DMS153 treated with DMSO at 0.1 percent for 48 hours (cell line): Measurements from ENCODE around the gene CDHR2.
"Not testable (repeated sequence)": the region's sequence is repeated elsewhere in the genome, so short reads cannot be mapped to it uniquely, and the experiment has no call there.

Source experiments
- DNase-seq: peaks from one replicate; lab custom pipeline; 2025; ENCODE audit not compliant: unreplicated experiment; lab: John Stamatoyannopoulos, UW

Gene CDHR2

DNA sequence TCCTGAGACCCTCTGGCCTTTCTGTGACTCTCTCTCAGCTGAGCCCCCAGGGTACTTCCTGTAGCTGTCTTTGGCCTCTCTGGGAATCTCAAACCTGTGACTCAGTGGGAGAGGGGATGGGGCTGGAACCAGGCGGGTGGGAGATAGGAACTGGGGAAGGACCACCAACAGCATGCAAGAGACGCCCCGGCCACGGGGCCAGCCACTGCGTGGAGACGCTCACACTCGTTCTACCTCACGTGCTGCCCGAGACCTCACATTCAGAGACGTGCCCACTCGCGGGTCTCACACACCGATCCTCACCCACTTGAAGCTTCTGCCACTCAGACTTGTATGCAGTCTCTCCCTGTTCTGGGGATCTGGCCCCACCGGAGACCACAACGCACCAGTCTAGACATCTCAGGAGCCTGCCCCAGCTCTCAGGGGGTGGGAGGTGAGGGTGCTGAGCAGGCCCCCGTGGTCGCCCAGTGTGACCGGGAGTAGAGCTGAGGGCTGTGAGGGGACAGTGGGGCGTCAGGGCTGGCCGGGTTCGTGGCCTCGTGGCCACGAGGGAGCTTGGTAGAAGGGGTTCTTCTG, 47.0 kb downstream of the CDHR2 start:
- DNase-seq, result no peak

DNA sequence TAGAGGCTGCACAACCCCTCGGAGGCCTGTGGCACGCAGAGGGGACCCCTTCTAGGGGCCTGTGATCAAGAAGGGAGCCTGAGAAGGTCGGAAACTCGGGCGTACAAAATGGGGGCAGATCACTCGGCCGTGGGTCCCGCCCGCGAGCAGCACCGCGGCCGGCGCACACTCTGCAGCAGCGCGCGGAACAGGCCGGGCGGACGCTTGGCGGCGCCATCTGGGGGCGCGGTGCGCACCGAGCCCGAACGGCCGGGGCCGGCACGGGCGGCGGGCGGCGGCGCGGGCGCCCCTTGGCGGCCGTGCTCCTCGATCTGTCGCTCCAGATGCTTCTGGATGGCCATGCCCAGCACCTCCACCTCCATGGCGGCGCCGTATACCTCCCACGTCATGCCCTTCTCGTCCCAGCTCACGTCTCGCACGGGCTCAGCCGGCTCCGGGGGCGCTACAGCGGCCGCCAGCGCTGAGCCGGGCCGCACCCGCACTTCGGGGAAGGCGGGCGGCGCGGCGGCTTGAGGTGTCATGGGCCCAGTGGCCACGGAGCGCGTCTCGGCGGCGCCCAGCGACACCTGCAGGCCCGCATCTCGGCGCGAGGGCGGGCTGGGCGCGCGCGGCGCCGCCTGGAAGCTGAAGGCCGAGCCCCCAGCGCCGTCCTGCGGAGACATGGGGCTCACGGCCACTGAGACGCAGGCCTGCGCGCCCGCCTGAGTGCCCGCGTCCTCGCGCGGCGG, 47.7 kb downstream of the CDHR2 start:
- no peak for DNase-seq

DNA sequence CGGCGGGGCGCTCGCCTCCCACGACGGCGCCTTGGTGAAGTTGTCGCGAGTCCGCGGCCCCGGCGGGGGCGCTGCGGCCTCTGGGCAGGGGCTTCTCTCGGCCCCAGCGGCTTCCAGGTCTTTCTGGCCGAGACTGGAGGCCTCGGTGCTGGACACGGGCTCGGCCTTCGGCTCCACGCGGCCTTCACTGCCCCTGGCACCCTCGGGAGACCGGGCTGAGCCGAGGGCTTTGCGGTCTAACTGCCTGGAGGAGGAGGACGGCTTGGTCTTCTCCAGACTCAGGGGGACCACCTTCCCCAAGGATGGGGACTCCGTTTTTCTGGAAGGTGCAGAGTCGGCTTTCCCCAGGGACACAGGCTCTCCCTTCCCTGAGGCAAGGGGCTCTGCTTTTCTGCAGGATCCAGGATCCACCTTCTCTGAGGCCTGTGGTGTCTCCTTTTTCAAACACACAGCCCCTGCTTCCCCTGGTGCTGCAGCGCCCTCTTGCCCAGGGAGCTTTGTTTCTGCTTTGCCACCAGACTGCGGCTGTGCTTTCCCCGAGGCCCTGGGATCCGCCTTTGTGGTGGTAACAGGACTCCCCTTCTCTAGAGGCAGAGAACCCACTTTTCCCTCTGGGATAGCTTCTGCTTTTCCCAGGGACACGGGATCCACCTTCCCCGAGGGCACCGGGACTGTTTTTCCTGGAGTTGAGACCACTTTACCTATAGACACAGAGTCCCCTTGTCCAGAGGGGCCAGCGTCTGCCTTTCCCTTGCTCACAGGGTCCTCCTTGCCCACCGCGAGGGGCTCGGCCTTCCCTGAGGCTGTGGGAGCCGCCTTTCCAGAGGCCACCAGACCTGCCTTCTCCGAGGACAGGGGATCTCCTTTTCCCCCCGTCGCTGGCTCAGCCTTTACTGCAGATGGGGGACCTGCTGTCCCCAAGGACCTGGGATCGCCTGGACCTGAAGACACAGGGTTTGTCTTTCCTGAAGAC, 48.6 kb downstream of the CDHR2 start:
- DNase-seq, result no peak

DNA sequence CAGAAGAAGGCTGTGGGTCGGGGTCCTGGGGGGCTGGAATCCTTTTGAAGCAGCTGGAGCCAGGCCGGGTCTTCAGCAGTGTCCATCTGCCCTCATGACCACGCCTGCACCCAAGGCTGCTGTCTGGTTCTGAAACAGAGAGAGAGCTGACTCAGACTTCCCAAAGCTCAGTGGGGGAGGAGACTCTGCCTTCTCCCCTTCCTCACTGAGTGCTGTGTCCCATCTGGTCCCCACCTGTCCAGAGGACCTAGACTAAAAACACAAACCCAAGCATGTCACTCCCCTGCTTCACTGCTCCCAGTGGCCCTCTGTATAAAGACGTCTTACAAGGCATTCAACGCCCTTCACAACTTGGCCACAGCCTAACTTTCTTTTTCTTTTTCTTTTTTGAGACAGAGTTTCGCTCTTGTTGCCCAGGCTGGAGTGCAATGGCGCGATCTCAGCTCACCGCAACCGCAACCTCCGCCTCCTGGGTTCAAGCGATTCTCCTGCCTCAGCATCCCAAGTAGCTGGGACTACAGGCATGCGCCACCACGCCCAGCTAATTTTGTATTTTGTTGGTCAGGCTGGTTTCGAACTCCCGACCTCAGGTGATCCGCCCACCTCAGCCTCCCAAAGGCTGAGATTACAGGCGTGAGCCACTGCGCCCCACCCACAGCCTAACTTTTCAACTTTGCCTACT, 50.7 kb downstream of the CDHR2 start:
- not testable (repeated sequence) for DNase-seq

DNA sequence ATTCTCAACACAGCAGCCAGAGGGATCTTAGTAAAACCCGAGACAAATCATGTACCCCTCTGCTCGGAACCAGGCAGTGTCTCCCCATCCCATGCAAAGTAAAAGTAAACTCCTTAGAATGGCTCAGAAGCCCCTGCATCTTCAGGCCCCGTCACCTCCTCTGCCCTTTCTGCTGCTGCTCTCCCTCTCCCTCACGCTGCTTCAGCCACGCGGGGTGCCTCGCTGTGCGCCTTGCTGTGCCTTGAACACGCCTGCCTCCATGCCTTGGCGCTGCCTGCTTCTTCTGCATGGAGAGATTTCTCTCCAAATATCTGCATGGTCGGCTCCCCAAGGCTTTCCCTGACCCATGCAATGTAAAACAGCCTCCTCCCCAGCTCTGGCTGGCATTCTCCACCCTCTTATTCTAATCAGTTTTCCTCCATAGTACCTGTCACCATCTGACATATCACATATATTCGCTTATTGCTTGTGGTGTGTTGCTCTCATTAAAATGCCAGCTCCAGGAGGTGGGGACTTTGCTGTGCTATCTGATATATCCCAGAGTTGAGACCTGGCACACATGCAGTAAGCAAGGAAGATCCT, 52.9 kb downstream of the CDHR2 start:
- no peak for DNase-seq

DNA sequence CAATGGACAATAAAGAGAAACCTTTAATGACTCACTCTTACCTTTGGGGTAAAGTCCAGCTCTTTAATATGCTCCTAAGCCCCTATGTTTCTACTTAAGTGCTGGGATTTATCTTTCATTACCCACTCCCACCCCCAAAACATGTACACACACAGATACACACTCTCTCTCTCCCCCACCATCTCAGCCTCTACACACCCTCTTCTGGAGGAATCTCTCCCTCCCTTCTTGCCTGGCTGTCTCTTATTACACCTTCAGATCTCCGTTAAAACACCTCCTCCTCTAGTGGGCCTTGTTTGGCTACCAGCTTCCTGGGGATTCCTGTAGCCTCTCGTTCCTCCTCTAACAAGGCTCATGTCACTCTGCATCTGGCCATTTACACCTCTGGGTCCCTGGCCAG, 53.9 kb downstream of the CDHR2 start:
- DNase-seq, result no peak

DNA sequence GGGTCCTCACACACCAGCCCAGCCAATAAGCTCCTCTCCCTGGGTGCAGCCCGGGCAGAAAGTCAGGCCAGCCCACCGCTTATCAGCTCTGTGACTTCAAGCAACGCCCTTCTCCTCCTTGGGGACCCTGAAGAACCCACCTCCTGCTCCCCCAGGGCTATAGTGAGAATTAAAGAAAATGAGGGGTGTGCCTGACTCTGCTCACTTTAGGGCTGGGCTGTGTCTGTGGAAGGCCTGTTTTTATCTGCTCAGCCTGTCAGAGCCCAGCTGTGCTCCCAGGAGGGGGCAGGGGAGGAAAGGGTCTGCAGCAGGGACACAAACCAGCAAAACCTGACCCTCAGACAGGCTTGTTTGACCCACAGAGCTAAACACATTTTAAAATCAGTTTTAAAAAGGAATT, 56.9 kb downstream of the CDHR2 start:
- no peak for DNase-seq

DNA sequence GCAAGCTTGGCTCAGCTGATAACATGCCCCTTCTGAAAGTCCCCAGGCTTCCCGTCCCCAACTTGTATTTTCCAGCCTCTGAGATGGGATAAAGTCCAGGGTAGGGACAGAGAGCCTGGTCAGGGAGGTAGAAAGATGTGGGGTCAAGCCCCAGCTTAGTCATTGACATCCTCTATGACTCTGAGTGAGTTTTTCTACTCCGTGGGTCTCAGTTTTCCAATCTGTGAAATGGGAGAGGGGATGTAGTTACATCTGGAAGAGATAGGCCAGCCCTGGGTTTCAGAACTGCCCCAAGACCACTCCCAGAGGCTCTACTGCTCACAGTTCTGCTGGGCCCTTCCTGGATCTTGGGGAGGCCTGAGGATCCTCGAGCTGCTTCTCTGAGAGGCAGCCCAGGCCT, 57.7 kb downstream of the CDHR2 start:
- no peak for DNase-seq

DNA sequence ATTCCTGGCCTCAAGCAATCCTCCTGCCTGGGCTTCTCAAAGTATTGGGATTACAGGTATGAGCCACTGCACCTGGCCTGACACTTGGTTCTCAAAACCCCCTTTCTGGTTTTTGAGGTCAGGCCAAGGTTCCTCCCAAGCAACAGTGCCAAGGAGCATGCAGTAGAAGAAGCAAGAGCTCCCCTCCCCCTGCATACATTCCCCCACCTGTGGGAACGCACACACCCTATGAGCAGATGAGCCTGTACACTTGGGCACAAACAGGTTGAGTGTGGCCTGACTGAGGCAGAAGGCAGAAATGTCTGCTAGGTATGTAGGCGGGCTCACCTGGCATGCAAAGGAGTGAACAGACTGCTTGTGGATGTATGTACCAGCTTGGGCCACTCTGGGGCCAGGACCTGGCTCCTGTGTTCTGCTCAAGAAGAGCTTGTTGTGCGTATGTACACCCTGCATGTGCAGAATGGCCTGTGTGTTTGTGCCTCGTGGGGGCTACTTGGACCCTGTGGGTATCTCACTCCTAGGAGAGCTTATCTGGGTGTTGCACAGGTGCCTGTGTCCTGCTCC, 59.1 kb downstream of the CDHR2 start:
- DNase-seq, result no peak

DNA sequence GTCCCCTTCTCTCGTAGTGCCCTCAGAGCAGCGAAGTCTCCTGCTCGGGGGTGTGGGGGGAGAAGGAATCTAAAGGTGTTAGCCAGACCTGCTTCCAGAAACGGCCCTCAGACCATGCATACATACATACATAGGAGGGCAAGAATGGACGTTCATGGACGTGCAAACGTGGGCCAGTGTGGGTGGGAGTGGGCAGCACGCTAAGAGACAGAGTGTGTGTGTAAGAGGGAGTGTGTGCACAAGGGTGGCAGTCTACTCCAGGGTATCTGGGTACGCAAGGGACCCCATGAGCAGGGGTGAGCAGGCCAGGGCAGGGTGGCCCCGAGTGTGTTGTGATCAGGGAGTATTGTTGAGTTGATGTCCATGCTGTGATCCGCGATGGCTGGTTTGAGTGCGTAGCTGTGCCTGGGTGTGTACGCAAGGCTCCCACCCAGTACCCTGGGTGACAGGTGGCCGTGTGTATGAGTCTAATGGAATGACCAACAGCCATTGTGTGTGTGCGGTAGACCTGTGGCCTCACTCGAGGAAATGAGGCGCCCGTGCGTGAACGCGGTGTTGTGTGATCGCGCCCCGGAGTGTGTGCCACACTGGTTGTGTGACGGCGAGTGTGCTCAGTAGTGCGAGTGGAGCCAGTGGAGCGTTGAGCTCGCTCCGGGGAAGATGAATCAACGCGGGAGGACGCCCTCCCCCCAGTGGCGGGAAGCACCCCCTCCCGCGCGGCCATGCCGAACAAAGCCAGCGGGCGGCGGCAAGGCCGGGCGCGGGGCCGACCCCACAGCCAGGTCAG, 60.0 kb downstream of the CDHR2 start:
- DNase-seq, result no peak

DNA sequence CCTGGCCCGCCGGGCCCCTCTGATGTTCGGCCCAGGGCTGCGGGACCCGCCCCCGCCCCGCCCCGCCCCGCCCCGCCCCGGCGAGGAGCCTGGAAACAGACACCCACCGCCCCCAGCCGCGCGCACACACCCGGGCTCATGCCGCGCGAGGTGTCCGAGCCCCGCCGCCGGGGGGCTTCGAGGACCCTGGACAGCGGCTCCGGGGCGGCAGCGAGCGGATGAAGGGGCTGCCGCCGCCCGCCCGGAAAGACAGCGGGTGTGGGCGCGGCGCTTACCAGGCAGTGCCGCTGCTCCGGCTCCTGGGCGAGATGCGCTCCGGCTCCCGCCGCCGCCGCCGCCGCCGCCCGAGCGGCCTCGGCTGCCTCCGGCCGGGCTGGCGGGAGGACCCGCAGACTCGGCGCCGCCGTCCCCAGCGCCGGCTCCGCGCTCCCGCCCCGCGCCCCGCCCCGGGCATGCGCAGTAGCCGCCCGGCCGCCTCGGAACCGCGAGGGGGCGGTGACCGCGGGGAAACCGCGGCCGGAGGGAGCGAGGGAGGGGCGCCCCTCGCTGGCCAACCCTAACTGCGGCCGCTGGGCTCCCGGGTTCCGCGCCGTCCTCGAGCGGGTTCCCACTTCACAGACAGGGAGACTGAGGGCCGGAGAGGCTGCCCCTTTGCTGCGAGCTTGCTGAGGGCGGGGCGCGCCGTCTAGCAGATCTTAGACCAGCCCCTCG, 60.7 kb downstream of the CDHR2 start, which contains the start of gene GPRIN1:
Gene GPRIN1, minus strand, starts transcription at position 433 of the 711 bp plus-strand sequence. CDS start 10,322 bp downstream, outside the sequence.
- no peak for DNase-seq

DNA sequence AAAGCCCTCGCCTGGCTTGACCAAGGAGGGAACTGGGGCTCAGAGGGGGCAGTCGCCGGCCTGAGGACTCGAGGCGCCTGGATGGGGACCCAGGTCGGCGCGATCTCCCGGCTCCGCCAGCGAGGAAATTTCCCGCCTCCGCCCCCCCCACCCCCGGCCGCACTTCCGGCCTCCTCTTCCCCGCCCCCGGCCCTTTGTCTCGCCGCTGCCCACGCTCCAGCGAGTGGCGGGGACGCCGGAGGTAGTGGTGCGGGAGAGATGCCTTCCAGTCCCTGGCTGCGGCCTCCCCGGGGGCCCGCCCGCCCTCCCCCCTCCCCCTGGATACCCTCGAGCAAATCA, 61.3 kb downstream of the CDHR2 start:
- DNase-seq, result no peak

DNA sequence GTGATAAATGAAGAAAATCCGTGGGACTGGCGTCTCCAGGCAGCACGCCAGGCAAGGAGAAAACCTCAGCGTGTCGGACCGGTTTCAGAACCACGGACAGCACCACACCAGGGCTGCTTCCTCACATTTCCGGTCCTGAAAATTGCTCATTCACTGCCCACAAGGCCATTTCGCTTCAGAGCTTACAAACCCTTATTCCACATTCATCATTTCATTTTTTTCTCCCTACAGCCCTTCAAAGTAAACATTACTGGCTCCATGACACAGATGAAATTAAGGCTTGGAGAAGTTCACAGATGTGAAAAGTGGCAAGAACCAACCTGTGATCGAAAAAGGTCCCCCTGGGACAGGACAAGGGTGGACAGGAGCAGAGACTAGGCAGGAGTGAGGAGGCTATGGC, 62.3 kb downstream of the CDHR2 start:
- DNase-seq, result no peak

DNA sequence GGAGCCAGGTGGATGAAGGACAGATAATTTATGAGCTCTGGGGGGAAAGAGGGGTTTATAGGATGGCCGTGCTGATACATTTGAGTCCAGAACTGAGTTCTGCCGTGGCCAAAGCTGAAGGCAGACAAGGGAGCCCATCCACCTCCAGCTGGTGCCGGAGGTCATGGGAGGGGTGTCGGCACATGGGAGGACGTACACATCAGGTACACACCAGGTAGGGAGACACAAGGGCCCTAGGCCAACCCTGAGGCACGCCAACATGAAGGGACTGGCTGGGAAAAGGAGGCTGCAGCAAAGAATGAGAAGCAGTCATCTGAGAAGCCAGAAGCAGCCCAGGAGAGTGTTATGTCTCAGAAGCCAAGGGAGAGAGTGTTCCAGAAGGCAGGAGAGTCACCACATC, 62.9 kb downstream of the CDHR2 start:
- no peak for DNase-seq

DNA sequence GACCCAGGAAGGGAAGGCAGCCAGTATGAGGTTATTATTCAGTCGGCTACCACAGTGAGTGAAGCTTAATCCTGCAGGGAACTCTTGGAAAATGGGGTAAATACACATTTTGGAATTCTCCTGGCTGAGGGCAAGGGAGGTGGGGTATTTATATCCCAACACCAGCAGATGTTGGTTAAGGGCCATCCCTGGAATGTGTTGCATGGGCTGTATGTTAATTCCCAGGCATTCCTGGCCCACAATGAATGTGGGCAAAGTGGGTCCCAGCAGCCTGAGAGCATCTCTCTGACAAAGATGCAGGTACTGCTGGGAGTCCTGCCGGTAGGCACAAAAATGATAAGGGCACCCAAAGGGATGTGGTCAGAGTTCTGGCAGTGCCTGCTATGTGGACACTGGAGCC, 63.7 kb downstream of the CDHR2 start:
- DNase-seq, result no peak

DNA sequence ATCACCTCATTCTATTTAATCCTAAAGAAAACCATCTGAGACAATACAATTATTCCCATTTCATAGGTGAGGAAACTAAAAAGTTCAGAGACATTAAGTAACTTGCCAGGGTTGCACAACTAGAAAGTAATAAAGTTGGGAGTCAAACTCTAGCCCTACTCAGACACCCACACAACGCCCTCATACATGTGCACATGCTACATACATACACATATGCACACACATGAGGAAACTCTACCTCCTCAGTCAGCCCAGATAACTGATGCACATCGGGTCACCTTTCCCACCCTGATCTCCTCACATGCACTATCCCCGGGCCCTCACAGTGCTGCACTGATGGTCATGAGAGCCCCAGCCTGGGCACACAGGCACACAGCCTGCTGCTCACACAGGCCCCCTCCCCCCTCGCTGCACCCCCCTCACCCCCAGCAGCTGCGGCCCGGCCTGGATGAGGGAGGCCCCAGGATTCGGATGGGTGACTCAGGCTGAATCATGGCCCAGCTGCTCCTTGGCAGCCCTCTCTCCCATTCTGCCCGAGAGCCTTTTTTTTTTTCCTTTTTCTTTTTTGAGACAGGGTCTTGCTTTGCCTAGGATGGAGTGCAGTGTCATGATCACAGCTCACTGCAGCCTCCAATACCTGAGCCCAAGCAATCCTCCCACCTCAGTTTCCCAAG, 65.8 kb downstream of the CDHR2 start:
- no peak for DNase-seq

DNA sequence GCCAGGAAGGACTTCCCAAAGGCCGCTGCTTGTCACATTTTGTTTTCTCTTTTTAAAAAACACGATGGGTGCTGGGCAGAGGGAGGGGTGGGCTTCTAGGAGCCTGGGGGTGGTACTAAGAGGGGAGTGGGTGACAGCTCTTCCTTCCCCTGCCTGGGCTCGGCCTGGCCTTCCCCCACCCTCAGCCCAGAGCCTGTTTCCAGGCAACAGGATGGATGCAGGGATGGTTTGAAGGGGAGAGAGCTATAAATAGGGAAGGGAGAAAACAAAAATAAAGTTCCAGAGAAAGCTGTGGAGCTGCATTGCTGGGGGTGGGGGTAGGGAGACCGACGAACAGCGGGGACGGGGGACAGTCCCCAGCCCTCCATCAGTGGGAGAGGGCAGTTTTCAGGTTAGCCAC, 67.4 kb downstream of the CDHR2 start:
- no peak for DNase-seq

DNA sequence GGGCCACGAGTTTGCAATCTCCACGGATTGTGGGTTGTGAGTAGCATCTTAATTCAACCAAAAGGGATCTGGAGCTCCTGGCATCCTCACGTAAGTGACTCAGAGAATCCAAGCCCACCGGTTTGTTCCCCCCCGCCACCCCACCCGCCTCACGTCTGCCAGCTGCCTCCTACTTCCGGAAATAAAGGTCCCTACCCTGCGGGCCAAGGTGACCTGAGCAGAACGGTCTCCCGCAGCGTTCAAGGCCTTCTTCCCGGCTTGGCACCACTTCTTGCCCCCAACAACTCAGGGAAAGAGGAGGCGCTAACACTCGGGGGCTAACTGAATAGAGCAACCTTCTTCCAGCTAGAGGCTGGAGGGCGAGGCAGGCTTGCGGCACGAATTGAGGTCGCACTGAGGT, 69.6 kb downstream of the CDHR2 start:
- DNase-seq, result no peak

DNA sequence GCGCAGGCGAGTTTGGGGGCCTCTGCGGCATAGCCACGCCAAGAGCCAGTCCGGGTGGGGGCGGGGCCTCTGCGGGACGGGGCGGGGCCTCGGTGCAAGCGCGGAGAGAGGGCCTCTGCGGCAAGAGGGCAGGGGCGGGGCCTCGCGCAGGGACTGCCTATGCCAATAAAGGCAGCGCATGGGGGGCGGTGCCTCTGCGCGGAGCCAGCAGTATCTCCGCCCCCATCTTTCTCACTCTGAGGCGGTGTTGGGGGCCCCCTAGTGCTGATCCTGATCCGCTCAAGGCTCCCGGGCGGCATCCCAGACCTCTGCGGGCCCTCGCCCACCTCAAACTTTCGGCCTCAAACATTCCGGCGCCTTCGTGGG, 70.0 kb downstream of the CDHR2 start:
- no peak for DNase-seq
